Colonic mucosa (tissue), 4 donors: Measurements from ENCODE around the gene ETV7. TPM values are rescaled to one million over a fixed set of nuclear protein-coding genes. Genes with fewer than 3 reads are reported as not detected.

Experiments used
- DNase-seq: peaks from one replicate; pipeline ENCODE4 v3.0.0-alpha.2; 2020
- H3K27ac ChIP-seq: fragments of 200-600 bp; one replicate; pipeline ENCODE4 v1.8.0; 2021
- H3K27me3 ChIP-seq: fragments of 200-600 bp; one replicate; pipeline ENCODE4 v1.8.0; 2021
- H3K36me3 ChIP-seq: fragments of 200-600 bp; one replicate; pipeline ENCODE4 v1.8.0; 2021
- H3K4me1 ChIP-seq: fragments of 200-600 bp; one replicate; pipeline ENCODE4 v1.8.0; 2021; ENCODE audit warnings: mild to moderate bottlenecking
- H3K4me3 ChIP-seq: fragments of 200-600 bp; one replicate; pipeline ENCODE4 v1.8.0; 2021
- H3K9ac ChIP-seq, 2 donors: one replicate each; pipeline ENCODE4 v1.7.0; 2013; ENCODE audit warnings: control low read depth in 2 of 2, low read depth in 2 of 2, low read length in 2 of 2
- H3K9me3 ChIP-seq: fragments of 200-600 bp; one replicate; pipeline ENCODE4 v1.8.0; 2021
- intact Hi-C: fragments of 100-400 bp; cut with DNase I; formaldehyde crosslinking; loops from one replicate; pipeline ENCODE4 v1.14.1; 2022
- total RNA-seq, 2 donors: library from RNA; stranded (reverse); fragmentation: NEBNext Ultra II Directional in 1 of 2; extraction: Animal tissue kit (Norgen Biotek cat#: 25700) in 1 of 2; gene quantifications; one replicate each; pipeline ENCODE4 v1.2.1, GENCODE V29; 2021
- TF ChIP-seq, protein P1 (sequence below): fragments of 200-600 bp; IDR thresholded peaks from one replicate; pipeline ENCODE4 v1.8.0; 2022; ENCODE audit warnings: antibody characterized with exemption, mild to moderate bottlenecking
- donor health status: healthy.
- donor health status: DM: no; HTN: no; CAD: no.
- donor health status: DM: no; HTN: no; CAD: no.

ETV7 gene
- total RNA-seq, 2 donors from 2014 or later, result 2.9 to 4.5 TPM

GRCh38 chr6:36383606-36384005 is 3.9 kb downstream of the ETV7 start:
- Histone ChIP-seq H3K4me3 (no peak overlapping the region), H3K9me3 (no peaks in the 10 kb centered on the region), H3K27ac (no peak overlapping the region), H3K36me3 (no peaks in the 10 kb centered on the region), H3K27me3 (no peaks in the 10 kb centered on the region), H3K4me1 (no peaks in the 10 kb centered on the region), H3K9ac (no peak overlapping the region)
- intact Hi-C loops, result no loop called here
- TF ChIP-seq, protein P1, sequence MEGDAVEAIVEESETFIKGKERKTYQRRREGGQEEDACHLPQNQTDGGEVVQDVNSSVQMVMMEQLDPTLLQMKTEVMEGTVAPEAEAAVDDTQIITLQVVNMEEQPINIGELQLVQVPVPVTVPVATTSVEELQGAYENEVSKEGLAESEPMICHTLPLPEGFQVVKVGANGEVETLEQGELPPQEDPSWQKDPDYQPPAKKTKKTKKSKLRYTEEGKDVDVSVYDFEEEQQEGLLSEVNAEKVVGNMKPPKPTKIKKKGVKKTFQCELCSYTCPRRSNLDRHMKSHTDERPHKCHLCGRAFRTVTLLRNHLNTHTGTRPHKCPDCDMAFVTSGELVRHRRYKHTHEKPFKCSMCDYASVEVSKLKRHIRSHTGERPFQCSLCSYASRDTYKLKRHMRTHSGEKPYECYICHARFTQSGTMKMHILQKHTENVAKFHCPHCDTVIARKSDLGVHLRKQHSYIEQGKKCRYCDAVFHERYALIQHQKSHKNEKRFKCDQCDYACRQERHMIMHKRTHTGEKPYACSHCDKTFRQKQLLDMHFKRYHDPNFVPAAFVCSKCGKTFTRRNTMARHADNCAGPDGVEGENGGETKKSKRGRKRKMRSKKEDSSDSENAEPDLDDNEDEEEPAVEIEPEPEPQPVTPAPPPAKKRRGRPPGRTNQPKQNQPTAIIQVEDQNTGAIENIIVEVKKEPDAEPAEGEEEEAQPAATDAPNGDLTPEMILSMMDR, result no peak
- DNase-seq, result no peak

- intact Hi-C loops, result no loop called here
Observed at GRCh38 chr6:36382976-36383375, 4.5 kb downstream of the ETV7 start.

GRCh38 chr6:36381502-36382389 is 5.7 kb downstream of the ETV7 start:
- TF ChIP-seq, protein P1, result no peak

More at GRCh38 chr6:36382976-36383375, 4.5 kb downstream of the ETV7 start:
- Histone ChIP-seq H3K9me3 (no peaks in the 10 kb centered on the region), H3K4me1 (no peaks in the 10 kb centered on the region), H3K27me3 (no peaks in the 10 kb centered on the region), H3K36me3 (no peaks in the 10 kb centered on the region), H3K4me3 (no peak overlapping the region), H3K27ac (no peak overlapping the region), H3K9ac (no peak overlapping the region)
- no peak for DNase-seq
- TF ChIP-seq, protein P1, result no peak

GRCh38 chr6:36380166-36380565 is 7.3 kb downstream of the ETV7 start:
- DNase-seq, result no peak
- no peaks in the 10 kb centered on the region for H3K9me3 ChIP-seq
- no peak overlapping the region for H3K4me3 ChIP-seq
- no peak overlapping the region for H3K9ac ChIP-seq
- no peaks in the 10 kb centered on the region for H3K4me1 ChIP-seq
- H3K27ac ChIP-seq, result no peak overlapping the region
- no peaks in the 10 kb centered on the region for H3K36me3 ChIP-seq
- TF ChIP-seq, protein P1, result no peak
- H3K27me3 ChIP-seq, result no peaks in the 10 kb centered on the region
- intact Hi-C loops, result no loop called here

More at GRCh38 chr6:36381502-36382389, 5.7 kb downstream of the ETV7 start:
- intact Hi-C loops, result no loop called here
- H3K4me1 ChIP-seq, result no peaks in the 10 kb centered on the region
- H3K9ac ChIP-seq, result no peak overlapping the region
- no peak overlapping the region for H3K27ac ChIP-seq
- no peaks in the 10 kb centered on the region for H3K9me3 ChIP-seq
- no peaks in the 10 kb centered on the region for H3K36me3 ChIP-seq
- DNase-seq, result no peak
- no peaks in the 10 kb centered on the region for H3K27me3 ChIP-seq
- H3K4me3 ChIP-seq, result no peak overlapping the region

DNA sequence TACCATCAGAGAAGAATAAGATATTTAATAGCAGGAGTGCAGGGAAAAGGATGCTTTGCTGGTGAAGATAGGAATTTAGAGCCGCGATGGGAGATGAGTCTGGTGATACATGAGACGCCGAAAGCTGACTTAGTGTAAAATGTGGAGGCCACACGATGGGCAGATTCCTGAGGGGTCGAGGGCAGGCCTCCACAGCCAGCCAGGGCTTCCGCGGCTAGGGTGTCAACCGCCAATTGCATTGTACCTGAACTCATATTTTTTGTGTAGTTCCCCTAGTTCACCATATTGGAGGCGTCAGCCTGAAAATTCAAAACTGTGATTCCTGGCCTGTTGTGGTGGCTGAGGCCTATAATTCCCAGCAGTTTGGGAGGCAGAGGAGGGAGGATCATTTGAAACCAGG is 8.5 kb downstream of the ETV7 start:
- H3K9me3 ChIP-seq, result no peaks in the 10 kb centered on the region
- H3K4me1 ChIP-seq, result no peaks in the 10 kb centered on the region
- no peak for DNase-seq
- no peak overlapping the region for H3K9ac ChIP-seq
- H3K4me3 ChIP-seq, result no peak overlapping the region
- intact Hi-C loops, result no loop called here
- no peaks in the 10 kb centered on the region for H3K36me3 ChIP-seq
- H3K27ac ChIP-seq, result no peak overlapping the region
- TF ChIP-seq, protein P1, result no peak
- H3K27me3 ChIP-seq, result no peaks in the 10 kb centered on the region
